Neutrophil (primary cell): ENCODE measurements around the gene OS9.

Source experiments
- H3K27ac ChIP-seq: fragments of 200-600 bp; sonication (generic); 2 replicates; pipeline ENCODE4 v1.5.1; 2016; ENCODE audit warnings: mild to moderate bottlenecking, moderate library complexity
- H3K27me3 ChIP-seq: fragments of 200-600 bp; sonication (generic); 2 replicates; pipeline ENCODE4 v1.6.0; 2016; ENCODE audit warnings: mild to moderate bottlenecking
- H3K36me3 ChIP-seq: fragments of 200-600 bp; sonication (generic); 2 replicates; pipeline ENCODE4 v1.5.1; 2017
- H3K4me1 ChIP-seq, 2 experiments: fragments of 200-600 bp in 1 of 2; sonication (generic) in 1 of 2; 1 replicate in 1 of 2; 2 replicates in 1 of 2; pipeline versions ENCODE4 v1.5.1 to v1.6.1; 2013 to 2016; ENCODE audit warnings: low read depth in 1 of 2, low read length in 1 of 2, mild to moderate bottlenecking in 1 of 2, moderate library complexity in 1 of 2; ENCODE audit not compliant: control insufficient read depth in 1 of 2, insufficient read depth in 1 of 2
- H3K4me3 ChIP-seq, 2 experiments: fragments of 200-600 bp in 1 of 2; sonication (generic) in 1 of 2; 1 replicate in 1 of 2; 2 replicates in 1 of 2; pipeline ENCODE4 v1.5.1; 2013 to 2016; ENCODE audit warnings: low read depth in 1 of 2, low read length in 1 of 2, mild to moderate bottlenecking in 1 of 2, moderate library complexity in 1 of 2
- H3K9me3 ChIP-seq: fragments of 200-600 bp; sonication (generic); 2 replicates; pipeline ENCODE4 v1.5.1; 2016
- TF ChIP-seq, protein P1 (sequence below): fragments of 200-600 bp; sonication (generic); IDR thresholded peaks from 2 replicates; pipeline ENCODE4 v1.5.1; 2016; ENCODE audit warnings: antibody characterized with exemption

OS9 gene

GRCh38 chr12:57764662-57765002 lies 70.7 kb downstream of the OS9 start:
- Histone ChIP-seq H3K27me3 (peaks cover 73% of the 10 kb centered on the region), H3K27ac (no peak overlapping the region), H3K9me3 (no peaks in the 10 kb centered on the region), H3K36me3 (no peaks in the 10 kb centered on the region), H3K4me3 (peak overlapping the region; percentile 26 to 47), H3K4me1 (peaks cover 27 to 28% of the 10 kb centered on the region in 2 experiments)
- TF ChIP-seq, protein P1, sequence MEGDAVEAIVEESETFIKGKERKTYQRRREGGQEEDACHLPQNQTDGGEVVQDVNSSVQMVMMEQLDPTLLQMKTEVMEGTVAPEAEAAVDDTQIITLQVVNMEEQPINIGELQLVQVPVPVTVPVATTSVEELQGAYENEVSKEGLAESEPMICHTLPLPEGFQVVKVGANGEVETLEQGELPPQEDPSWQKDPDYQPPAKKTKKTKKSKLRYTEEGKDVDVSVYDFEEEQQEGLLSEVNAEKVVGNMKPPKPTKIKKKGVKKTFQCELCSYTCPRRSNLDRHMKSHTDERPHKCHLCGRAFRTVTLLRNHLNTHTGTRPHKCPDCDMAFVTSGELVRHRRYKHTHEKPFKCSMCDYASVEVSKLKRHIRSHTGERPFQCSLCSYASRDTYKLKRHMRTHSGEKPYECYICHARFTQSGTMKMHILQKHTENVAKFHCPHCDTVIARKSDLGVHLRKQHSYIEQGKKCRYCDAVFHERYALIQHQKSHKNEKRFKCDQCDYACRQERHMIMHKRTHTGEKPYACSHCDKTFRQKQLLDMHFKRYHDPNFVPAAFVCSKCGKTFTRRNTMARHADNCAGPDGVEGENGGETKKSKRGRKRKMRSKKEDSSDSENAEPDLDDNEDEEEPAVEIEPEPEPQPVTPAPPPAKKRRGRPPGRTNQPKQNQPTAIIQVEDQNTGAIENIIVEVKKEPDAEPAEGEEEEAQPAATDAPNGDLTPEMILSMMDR = no peak

- H3K9me3 ChIP-seq = no peaks in the 10 kb centered on the region
- peaks cover 27 to 28% of the 10 kb centered on the region in 2 experiments for H3K4me1 ChIP-seq
- H3K27me3 ChIP-seq = peaks cover 73% of the 10 kb centered on the region
- no peaks in the 10 kb centered on the region for H3K36me3 ChIP-seq
- H3K27ac ChIP-seq = no peak overlapping the region
- peak overlapping the region; percentile 26 to 47 for H3K4me3 ChIP-seq
- TF ChIP-seq, protein P1 = no peak
Measured at GRCh38 chr12:57765003-57765697, 71.2 kb downstream of the OS9 start.

DNA sequence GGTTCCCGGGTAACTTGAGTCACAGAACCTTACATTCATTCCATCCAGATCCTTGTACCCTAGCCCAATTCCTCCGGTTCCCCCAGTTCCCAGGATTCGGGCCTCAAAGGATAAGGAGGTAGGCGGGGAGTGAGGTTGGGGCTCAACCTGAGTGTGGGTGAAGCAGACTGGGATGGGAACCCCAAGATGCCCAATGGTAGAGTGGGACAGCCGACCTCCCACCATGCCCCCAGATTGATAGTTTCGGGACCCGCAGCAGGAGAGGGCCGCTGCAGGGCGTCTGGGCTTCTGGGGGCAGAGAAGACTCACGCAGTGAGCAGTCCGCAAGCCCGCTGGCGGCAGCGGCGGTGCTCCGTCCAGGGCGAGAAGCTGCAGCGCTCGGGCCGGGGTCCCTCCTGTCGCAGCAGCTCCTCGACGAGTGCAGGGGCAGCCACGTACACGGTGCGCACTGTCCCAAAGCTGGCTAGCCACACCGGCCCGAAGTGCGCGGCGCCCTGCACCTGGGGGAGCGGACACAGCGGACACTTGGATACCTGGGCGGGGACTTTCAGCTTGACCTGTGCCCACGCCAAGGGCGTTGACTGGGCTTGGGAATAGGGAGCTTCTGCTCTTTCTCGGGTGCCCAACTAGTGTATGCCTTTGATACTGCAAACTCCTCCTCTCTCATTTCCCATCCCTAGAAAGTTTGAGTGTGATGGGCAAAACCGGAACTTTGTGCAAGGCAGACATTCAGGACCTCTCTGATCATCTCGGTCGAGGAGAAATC lies 71.9 kb downstream of the OS9 start:
- H3K36me3 ChIP-seq = no peaks in the 10 kb centered on the region
- peaks cover 27 to 28% of the 10 kb centered on the region in 2 experiments for H3K4me1 ChIP-seq
- no peak overlapping the region for H3K27ac ChIP-seq
- TF ChIP-seq, protein P1 = no peak
- peaks cover 73% of the 10 kb centered on the region for H3K27me3 ChIP-seq
- H3K9me3 ChIP-seq = no peaks in the 10 kb centered on the region
- peak overlapping the region; percentile 26 to 47 for H3K4me3 ChIP-seq

DNA sequence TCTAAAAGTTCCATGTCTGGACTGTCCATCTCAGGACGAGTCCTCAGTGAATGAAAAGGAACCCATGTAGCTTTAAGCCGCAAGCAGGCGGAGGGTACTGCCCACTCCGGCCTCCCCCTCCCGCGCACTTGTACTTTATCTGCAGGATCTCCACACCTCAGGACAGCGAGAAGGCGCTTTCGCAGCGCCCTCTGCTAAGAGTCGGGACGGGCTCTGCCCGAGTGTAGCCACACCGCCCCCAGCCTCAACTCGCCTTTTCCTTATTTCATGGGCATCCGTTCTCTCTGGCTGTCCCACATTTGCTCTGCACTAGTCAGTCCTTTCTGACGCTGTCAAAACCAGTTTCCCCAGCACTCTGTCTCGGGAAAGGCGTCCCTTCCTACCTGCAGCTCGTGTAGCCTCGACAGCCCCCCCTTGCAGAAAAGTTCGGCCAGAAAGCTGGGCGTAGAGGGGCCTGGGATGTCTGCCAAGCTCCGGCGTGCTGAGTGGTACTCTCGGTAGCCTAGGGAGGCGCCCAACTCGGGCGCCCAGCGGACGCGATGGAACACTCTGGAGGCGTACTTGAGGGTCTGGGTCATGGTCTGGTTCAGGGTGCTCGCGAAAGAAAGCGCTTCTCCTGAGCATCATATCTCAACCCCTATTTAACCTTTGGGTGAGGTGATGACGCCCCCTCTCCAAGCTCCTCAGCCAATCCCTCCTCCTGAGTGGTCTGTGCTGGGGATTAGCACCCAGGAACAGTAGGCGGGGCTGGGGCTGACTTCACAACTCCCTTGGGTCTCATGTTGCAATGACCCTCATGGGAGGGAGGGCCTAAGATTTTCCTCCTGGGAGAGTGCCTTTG lies 72.8 kb downstream of the OS9 start, which contains the start of gene CYP27B1:
TSS of gene CYP27B1 (minus strand) at position 615 of the 841 bp plus-strand sequence. CDS start at position 578, 37 bp downstream.
- peak within 1 kb of the TSS in 1 of 2 experiments; percentile 47 for H3K4me3 ChIP-seq
- TF ChIP-seq, protein P1 = no peak
- no peaks in the 10 kb centered on the region for H3K36me3 ChIP-seq
- H3K4me1 ChIP-seq = peaks cover 32% of the 10 kb centered on the region in 2 experiments
- peaks cover 71% of the 10 kb centered on the region for H3K27me3 ChIP-seq
- no peaks in the 10 kb centered on the region for H3K9me3 ChIP-seq
- H3K27ac ChIP-seq = no peak within 1 kb of the TSS

DNA sequence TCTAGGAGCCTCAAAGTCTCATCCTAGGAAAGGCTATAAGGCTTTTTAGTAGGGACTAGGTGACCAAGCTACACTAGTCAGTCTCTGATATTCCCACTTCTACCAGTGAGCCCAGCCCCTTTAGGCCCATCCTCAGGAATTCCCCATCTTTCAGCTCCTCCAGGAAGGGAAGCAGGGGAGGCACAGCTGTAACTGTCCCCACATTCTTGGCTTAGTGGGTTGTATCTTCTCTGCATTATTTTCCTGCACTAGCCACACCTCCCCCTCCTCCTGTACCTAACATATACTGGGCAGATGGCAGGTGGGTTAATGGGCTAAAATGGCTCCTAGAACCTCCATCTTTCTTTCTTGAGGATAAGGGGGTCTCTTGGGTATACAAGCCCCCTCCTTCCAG lies 73.4 kb downstream of the OS9 start:
- Histone ChIP-seq H3K27ac (no peak overlapping the region), H3K9me3 (no peaks in the 10 kb centered on the region), H3K4me1 (peaks cover 35 to 39% of the 10 kb centered on the region in 2 experiments), H3K36me3 (no peaks in the 10 kb centered on the region), H3K4me3 (no peak overlapping the region), H3K27me3 (peaks cover 65% of the 10 kb centered on the region)
- TF ChIP-seq, protein P1 = no peak
